GM06990 (cell line): Measurements from ENCODE around the gene EXOC2.

ENCODE experiments used
- DNase-seq: peaks from one replicate; pipeline ENCODE4 v3.0.0-alpha.2; 2011; ENCODE audit not compliant: insufficient read length; ENCODE audit errors: extremely low read depth
- H3K27me3 ChIP-seq: replicated peaks from 2 replicates; pipeline ENCODE4 v1.6.0; 2011; ENCODE audit warnings: low read length; ENCODE audit not compliant: control insufficient read depth, insufficient read depth
- H3K36me3 ChIP-seq: 2 replicates; pipeline ENCODE4 v1.5.1; 2011; ENCODE audit warnings: low read length; ENCODE audit not compliant: control insufficient read depth, insufficient read depth
- H3K4me3 ChIP-seq: replicated peaks from 2 replicates; pipeline ENCODE4 v1.5.1; 2011; ENCODE audit warnings: low read depth, mild to moderate bottlenecking, control low read depth, low read length
- CTCF ChIP-seq: IDR thresholded peaks from 2 replicates; pipeline ENCODE4 v1.5.1; 2011; ENCODE audit warnings: low read length, control low read depth, mild to moderate bottlenecking, inconsistent platforms; ENCODE audit not compliant: insufficient read depth, poor library complexity, severe bottlenecking

EXOC2 gene

GRCh38 chr6:520820-521219 lies 172.1 kb downstream of the EXOC2 start:
- Histone ChIP-seq H3K36me3 (peaks cover 2% of the 10 kb centered on the region), H3K27me3 (no peaks in the 10 kb centered on the region), H3K4me3 (no peak overlapping the region)
- no peak for TF ChIP-seq CTCF
- DNase-seq: no peak

GRCh38 chr6:518218-518617 lies 174.7 kb downstream of the EXOC2 start:
- no peak for TF ChIP-seq CTCF
- Histone ChIP-seq H3K4me3 (no peak overlapping the region), H3K36me3 (peaks cover 2% of the 10 kb centered on the region)

GRCh38 chr6:516213-516612 lies 176.7 kb downstream of the EXOC2 start:
- TF ChIP-seq CTCF: no peak
- Histone ChIP-seq H3K36me3 (peaks cover 1% of the 10 kb centered on the region; the same call in 1 of the 2 replicates), H3K27me3 (no peaks in the 10 kb centered on the region), H3K4me3 (no peak overlapping the region)
- no peak for DNase-seq

More at GRCh38 chr6:518218-518617, 174.7 kb downstream of the EXOC2 start:
- no peaks in the 10 kb centered on the region for H3K27me3 ChIP-seq
- DNase-seq: no peak

- no peak for TF ChIP-seq CTCF
- H3K4me3 ChIP-seq: no peak overlapping the region
- H3K36me3 ChIP-seq: peaks cover 1% of the 10 kb centered on the region; the same call in 1 of the 2 replicates
- DNase-seq: no peak
- no peaks in the 10 kb centered on the region for H3K27me3 ChIP-seq
Measured at GRCh38 chr6:515267-515666, 177.7 kb downstream of the EXOC2 start.

GRCh38 chr6:514396-514978 lies 178.5 kb downstream of the EXOC2 start:
- Histone ChIP-seq H3K4me3 (no peak overlapping the region), H3K36me3 (peaks cover 1% of the 10 kb centered on the region; the same call in 1 of the 2 replicates), H3K27me3 (no peaks in the 10 kb centered on the region)
- TF ChIP-seq CTCF: no peak
- DNase-seq: no peak

GRCh38 chr6:513961-514360 lies 179.0 kb downstream of the EXOC2 start:
- Histone ChIP-seq H3K4me3 (no peak overlapping the region), H3K27me3 (no peaks in the 10 kb centered on the region), H3K36me3 (peaks cover 1% of the 10 kb centered on the region; the same call in 1 of the 2 replicates)
- no peak for TF ChIP-seq CTCF
- DNase-seq: no peak
